ENCODE measurements around the gene ZNF536.

DNA sequence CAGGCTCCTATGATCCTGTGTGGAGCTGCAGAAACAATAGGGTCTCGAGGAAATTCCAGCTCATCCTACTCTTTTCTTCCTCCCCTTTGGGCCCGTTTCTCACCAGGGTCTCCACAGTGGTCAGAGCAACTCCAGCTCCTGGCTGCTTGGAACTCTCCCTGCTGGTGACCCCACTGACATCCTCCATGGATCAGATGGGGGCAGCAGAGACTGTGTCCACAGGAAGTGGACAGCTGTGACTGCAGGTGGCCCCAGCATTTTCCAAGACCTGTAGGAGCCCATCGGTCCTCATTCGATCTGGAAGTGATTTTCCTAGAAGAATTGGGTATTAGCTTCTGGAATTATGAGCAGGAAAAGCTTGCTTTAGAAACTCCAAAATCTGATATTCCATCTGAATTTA, 208.5 kb downstream of the ZNF536 start:
- TF ChIP-seq EZH2 (IDR thresholded peaks at IDR 0.05; ENCODE audit: low read depth) = no peak
- TF ChIP-seq CTCF (conservative IDR thresholded peaks at IDR 0.05) = no peak
